ENCODE data around the gene ZC3H4. TPM values are rescaled to one million over a fixed set of nuclear protein-coding genes. Genes with fewer than 3 reads are reported as not detected.

Gene ZC3H4
- total and polyA plus RNA-seq, 9 of the 15 experiments (the other 6 are each of a cell fraction or from before 2014, with no cell fraction given): 2.2 to 75.6 (median 18.3) TPM

DNA sequence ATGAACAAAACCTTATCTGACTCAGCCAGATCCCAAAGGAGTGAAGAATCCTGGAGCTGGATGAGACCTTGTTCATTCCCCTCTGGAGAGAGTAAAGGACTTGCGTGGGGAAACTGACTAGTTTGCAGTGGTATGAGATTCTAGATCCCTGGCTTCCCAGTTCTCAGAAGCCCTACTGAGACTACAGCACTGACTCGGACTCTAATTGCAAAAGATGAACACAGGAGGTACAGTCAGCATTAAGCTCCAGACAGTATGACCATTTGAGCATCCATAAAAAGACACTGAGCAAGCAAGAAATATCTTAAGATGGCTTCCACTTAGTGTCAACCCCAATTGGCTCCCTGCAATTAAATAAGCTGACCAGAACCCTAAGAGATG, 6.8 kb downstream of the ZC3H4 start (continued):
- no peak for TF ChIP-seq ATF2 (CRISPR knock-in tag; IDR thresholded peaks at IDR 0.05)
- TF ChIP-seq, protein P1, sequence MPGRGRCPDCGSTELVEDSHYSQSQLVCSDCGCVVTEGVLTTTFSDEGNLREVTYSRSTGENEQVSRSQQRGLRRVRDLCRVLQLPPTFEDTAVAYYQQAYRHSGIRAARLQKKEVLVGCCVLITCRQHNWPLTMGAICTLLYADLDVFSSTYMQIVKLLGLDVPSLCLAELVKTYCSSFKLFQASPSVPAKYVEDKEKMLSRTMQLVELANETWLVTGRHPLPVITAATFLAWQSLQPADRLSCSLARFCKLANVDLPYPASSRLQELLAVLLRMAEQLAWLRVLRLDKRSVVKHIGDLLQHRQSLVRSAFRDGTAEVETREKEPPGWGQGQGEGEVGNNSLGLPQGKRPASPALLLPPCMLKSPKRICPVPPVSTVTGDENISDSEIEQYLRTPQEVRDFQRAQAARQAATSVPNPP (IDR thresholded peaks at IDR 0.05; ENCODE audit: borderline replicate concordance, insufficient read depth, insufficient read length): no peak
- TF ChIP-seq ZNF589 (CRISPR knock-in tag; IDR thresholded peaks at IDR 0.05; ENCODE audit: low read depth): no peak
- TF ChIP-seq SMAD1 (IDR thresholded peaks at IDR 0.05; ENCODE audit: low read depth, low read length, partially characterized antibody): no peak
- TF ChIP-seq ZNF583 (CRISPR knock-in tag; IDR thresholded peaks at IDR 0.05): no peak

DNA sequence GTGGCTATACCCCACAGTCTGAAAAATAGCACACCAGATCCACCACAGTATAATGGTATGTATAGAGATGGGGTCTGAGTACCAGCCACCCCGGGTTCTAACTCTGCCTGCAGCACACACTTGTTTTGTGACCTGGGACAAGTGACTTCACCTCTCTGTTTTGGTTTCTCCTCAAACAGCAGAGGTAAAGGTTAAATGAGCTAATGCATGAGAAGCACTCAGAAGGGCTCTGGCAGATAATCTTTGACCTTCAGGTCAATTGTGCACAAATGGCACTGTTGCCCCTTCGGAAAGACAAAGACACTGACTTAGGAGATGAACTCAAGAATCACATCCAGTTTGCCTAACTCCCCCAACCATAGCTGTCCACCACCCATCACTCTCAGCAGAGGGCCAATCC, 7.7 kb downstream of the ZC3H4 start:
- H3K36me3 ChIP-seq (ENCODE audit: control insufficient read depth, insufficient read depth, low read length): peaks cover 59% of the 10 kb centered on the region
- intact Hi-C loops (cut with micrococcal nuclease): no loop called here
- WGBS (ENCODE audit: insufficient coverage, low coverage, missing lambda C conversion rate): 51% methylated on average over 2 of the region's 2 CpGs
- POLR2A ChIA-PET: interaction anchor here (1.0 to 2.3 kb wide), 8 partner anchors 8 to 246 kb away, joined by 3 to 13 read pairs (median 4); no protein-coding TSS in a partner anchor
- in situ Hi-C loops (cut with MboI): no loop called here
- H3K9me1 ChIP-seq (ENCODE audit: control insufficient read depth, insufficient read depth, low read length): peaks cover 3% of the 10 kb centered on the region
- TF ChIP-seq NCOA6 (IDR thresholded peaks at IDR 0.05): no peak
- TF ChIP-seq, protein P2, sequence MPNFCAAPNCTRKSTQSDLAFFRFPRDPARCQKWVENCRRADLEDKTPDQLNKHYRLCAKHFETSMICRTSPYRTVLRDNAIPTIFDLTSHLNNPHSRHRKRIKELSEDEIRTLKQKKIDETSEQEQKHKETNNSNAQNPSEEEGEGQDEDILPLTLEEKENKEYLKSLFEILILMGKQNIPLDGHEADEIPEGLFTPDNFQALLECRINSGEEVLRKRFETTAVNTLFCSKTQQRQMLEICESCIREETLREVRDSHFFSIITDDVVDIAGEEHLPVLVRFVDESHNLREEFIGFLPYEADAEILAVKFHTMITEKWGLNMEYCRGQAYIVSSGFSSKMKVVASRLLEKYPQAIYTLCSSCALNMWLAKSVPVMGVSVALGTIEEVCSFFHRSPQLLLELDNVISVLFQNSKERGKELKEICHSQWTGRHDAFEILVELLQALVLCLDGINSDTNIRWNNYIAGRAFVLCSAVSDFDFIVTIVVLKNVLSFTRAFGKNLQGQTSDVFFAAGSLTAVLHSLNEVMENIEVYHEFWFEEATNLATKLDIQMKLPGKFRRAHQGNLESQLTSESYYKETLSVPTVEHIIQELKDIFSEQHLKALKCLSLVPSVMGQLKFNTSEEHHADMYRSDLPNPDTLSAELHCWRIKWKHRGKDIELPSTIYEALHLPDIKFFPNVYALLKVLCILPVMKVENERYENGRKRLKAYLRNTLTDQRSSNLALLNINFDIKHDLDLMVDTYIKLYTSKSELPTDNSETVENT (CRISPR knock-in tag; IDR thresholded peaks at IDR 0.05): no peak
- TF ChIP-seq, protein P3, sequence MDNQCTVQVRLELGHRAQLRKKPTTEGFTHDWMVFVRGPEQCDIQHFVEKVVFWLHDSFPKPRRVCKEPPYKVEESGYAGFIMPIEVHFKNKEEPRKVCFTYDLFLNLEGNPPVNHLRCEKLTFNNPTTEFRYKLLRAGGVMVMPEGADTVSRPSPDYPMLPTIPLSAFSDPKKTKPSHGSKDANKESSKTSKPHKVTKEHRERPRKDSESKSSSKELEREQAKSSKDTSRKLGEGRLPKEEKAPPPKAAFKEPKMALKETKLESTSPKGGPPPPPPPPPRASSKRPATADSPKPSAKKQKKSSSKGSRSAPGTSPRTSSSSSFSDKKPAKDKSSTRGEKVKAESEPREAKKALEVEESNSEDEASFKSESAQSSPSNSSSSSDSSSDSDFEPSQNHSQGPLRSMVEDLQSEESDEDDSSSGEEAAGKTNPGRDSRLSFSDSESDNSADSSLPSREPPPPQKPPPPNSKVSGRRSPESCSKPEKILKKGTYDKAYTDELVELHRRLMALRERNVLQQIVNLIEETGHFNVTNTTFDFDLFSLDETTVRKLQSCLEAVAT (IDR thresholded peaks at IDR 0.05): no peak
- TF ChIP-seq NR2F6 (CRISPR knock-in tag; IDR thresholded peaks at IDR 0.05): no peak
- no peak for TF ChIP-seq SP1 (CRISPR knock-in tag; IDR thresholded peaks at IDR 0.05)
- TF ChIP-seq POLR2AphosphoS2 (IDR thresholded peaks at IDR 0.05; ENCODE audit: low read length): no peak
- TF ChIP-seq BACH1 (tag; IDR thresholded peaks at IDR 0.05): no peak
- TF ChIP-seq ZZZ3 (IDR thresholded peaks at IDR 0.05): no peak
- TF ChIP-seq KDM1A (IDR thresholded peaks at IDR 0.05): no peak
- TF ChIP-seq SMARCA5 (IDR thresholded peaks at IDR 0.05): no peak
- TF ChIP-seq EP400 (IDR thresholded peaks at IDR 0.05): no peak
- TF ChIP-seq FOXM1 (IDR thresholded peaks at IDR 0.05; ENCODE audit: low read depth): no peak
- no peak for TF ChIP-seq FOXM1 (CRISPR knock-in tag; IDR thresholded peaks at IDR 0.05; ENCODE audit: low read depth)
- FAIRE-seq: peak; percentile 15
- DNase-seq (ENCODE audit: extremely low read depth in 1 of 4, low spot score in 3 of 4): peak in 3 of 4 experiments; percentile 2 to 28 (median 7)
- H3K9me3 ChIP-seq (replicated peaks; ENCODE audit: control insufficient read depth, insufficient read depth, low read depth, low read length): no peaks in the 10 kb centered on the region
- 0 out of 2 replicates have a peak overlapping the region, but pooled peaks have one; percentile 9 for H3K4me2 ChIP-seq (ENCODE audit: insufficient read depth, low read length)
- peak overlapping the region; percentile 53 to 99; a peak in 2 of 4 replicates for H3K9ac ChIP-seq (ENCODE audit: insufficient read depth in 1 of 2, low read depth in 2 of 2, low read length in 2 of 2)
- CTCF ChIA-PET (ENCODE audit: low intra/inter-chr PET ratio): no interaction called here
- no peak for ATAC-seq
- H3K27me3 ChIP-seq (ENCODE audit: control insufficient read depth in 2 of 2, insufficient read depth in 2 of 2, low read length in 2 of 2): no peaks in the 10 kb centered on the region
- H3K4me1 ChIP-seq (replicated peaks in 1 of 2; ENCODE audit: control insufficient read depth in 2 of 2, insufficient read depth in 2 of 2, low read length in 2 of 2): peaks cover 2 to 44% of the 10 kb centered on the region in 2 experiments; a peak in 4 of 5 replicates
- no TSS peak for BruUV-seq (replicated peaks)
- H4K20me1 ChIP-seq (replicated peaks; ENCODE audit: control insufficient read depth, insufficient read depth, low read length): no peaks in the 10 kb centered on the region
- peak overlapping the region; percentile 96; the same call in 2 of the 3 replicates for H3K27ac ChIP-seq (ENCODE audit: extremely low read depth, low read depth, low read length)
- no peak overlapping the region for H2AFZ ChIP-seq (ENCODE audit: low read depth, low read length)
- H3K79me2 ChIP-seq (ENCODE audit: control insufficient read depth, insufficient read depth, low read length): peaks cover 92% of the 10 kb centered on the region
- H3K4me3 ChIP-seq: no peak overlapping the region
